ENCODE data around the gene CUBN.
"Not testable (repeated sequence)": the region's sequence is repeated elsewhere in the genome, so short reads cannot be mapped to it uniquely, and the experiment has no call there.

CUBN gene

DNA sequence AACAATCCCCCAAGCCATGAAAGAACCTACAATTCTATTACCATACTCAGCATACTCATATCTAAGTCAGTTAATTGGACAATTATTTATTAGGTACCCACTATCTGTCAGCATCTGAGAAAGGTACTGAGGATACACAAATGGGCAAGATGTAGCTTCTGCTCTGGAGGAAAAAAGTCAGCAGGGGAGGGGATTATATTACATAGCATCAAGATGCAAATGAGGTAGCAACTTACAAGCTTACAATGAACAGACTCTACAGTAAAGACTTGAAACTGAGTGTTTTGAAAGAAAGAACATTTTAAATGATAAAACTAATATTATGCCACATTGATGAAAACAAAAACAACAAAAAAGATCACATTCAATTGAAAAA, 10.8 kb upstream of the CUBN start:
- no peak for DNase-seq (ENCODE audit: low spot score)

DNA sequence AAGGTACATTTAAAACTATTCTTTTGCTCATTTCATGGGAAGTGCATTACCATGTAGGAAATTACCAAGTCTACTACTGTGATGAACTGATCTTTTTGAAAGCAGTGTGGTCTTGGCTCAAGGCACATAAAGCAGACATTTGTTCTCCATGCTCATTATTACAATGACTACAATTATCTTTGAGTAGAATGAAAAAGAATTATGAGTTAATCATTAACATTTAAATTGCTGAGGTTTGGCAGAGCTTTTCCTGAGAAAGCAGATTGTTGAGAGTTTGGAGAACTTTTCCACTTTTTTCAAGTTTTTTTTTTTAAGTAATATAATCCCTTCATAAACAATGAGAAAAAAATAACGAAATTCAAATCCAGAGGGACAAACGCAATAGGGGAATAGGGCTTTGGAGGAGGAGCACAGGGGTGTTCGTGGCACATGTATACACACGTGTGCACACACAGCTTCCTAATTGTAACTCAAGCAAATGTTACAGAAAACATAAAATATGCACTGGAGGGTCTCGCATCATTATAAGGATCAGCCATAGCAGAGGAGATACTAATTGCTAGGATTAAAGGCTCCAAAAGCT, 8.9 kb upstream of the CUBN start:
- DNase-seq (ENCODE audit: low spot score) = no peak

DNA sequence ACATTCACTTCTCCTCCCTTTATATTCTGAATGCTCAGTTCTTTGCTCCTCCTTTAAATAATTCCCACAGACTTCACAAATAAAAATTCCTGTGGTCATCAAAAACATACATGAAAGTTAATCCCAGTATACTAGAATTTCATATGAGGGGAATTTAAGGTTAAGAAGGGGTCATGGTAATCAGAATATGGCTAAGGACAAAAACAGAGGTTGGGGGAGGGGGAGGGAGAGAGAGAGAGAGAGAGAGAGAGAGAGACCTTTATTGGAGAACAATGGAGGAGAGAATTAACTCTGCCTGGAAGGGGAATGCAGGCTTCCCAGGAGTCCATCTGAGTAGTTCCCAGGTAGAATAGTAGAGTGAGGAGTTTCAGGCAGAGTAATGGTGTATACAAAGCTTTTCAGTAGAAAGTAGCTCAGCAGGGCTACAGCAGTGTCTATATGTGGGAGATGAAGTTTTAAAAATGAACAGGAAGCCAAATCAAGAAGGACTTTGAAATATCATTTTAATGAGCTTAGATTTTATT, 5.2 kb upstream of the CUBN start:
- no peak for DNase-seq (ENCODE audit: low spot score)

DNA sequence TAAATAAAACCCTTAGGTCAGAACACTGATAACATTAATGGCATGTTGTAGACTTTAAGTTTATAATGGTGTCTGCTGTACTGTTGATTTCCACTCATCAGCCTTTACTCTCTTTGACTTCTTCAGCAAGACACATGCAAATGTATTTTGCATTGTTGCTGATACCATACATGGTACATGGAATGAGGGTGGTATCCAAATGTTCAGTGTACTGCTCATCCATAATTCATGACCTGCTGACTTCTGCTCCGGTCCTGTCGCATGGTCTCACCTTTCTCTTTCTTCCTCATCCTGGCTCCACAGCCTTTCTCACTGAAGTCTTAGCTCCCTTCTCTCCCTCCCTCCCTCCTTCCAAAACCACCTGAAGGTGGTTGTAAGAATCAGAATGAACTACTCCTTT, 4.7 kb upstream of the CUBN start:
- DNase-seq (ENCODE audit: low spot score) = no peak

DNA sequence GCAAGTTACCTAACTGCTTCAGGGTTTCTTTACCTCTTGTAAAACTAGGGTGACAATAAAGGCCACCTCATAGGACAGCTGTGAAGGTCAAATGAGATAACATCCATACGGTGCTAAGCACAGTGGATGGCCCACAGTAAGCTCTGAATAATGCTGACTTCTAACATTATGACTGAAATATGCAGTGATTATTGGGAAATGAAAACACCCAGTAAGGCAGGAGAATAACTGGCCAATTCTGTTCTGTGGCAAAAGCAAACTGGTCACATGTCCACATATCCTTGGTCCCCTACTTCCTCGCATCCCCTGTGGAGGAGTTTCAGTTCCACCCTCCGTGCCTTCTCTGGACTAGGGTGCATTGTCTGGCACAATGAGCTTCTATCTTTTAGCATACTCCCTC, 1.4 kb downstream of the CUBN start:
- no peak for DNase-seq (ENCODE audit: low spot score)

DNA sequence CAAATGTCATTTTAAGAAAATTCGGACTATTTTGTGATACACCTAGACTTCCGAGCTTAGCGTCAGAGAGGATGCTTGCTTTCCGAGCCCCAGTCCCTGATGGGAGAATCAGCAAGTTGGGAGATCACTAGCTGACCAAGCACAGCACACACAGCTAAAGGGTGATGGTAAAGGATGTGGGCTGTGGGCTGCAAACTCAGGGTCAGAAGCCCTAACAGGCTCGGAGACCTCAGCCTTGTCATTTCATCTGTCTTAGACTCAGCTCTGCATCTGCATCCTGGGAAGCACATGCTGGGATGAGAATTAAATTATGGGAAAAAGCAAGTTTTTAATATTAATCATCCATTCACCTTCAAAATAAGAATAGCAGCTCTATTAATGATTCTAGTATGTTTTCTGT, 3.3 kb downstream of the CUBN start:
- no peak for DNase-seq (ENCODE audit: low spot score)

DNA sequence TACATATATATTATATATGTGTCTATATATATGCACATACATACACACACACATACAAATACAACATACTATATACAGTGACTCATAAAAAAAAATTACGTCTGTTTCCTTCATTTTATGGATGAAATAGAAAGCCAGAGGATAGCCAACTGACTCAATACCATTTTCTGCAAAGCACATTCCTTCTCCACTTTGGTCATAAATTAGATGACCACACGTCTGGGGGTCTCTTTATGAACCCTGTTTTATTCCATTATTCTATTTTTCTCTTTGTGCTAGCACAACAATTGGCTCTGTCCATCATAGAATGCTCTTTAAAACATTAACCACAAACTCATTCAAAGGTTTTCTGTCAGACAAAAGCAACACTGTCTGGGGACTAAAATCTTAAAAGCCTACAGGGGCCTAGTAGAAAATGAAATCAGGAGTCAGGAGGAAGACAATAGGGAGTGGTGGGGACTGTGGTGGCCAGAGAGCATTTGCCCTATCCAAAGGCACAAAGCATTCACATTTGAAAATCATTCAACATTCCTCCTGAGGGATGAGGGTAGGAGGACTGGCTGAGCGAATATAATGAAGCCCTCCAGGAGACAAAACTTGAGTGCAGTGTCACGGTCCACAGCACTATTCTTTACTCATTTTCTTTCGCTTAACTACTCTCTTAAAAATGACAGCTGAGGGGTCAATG, 4.3 kb downstream of the CUBN start:
- DNase-seq (ENCODE audit: low spot score) = no peak

DNA sequence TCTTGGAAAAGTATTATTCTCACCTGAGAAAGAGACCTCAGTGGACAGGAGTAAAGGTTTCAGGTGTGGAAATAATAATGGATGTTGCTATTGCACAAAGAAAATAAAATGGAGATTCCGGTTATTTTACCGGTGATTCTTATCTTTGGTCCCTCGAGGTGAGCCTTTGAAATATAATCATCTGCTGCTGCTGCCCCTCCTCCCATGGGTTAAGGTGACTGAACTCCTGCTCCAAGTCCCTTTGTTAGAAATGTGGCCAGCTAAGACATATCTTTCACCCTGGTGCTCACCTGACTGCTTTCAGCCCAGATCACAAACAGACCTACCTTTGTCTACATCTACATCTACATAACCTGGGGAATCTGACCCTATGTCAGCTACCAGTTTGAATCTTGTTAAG, 5.7 kb downstream of the CUBN start:
- no peak for DNase-seq (ENCODE audit: low spot score)

DNA sequence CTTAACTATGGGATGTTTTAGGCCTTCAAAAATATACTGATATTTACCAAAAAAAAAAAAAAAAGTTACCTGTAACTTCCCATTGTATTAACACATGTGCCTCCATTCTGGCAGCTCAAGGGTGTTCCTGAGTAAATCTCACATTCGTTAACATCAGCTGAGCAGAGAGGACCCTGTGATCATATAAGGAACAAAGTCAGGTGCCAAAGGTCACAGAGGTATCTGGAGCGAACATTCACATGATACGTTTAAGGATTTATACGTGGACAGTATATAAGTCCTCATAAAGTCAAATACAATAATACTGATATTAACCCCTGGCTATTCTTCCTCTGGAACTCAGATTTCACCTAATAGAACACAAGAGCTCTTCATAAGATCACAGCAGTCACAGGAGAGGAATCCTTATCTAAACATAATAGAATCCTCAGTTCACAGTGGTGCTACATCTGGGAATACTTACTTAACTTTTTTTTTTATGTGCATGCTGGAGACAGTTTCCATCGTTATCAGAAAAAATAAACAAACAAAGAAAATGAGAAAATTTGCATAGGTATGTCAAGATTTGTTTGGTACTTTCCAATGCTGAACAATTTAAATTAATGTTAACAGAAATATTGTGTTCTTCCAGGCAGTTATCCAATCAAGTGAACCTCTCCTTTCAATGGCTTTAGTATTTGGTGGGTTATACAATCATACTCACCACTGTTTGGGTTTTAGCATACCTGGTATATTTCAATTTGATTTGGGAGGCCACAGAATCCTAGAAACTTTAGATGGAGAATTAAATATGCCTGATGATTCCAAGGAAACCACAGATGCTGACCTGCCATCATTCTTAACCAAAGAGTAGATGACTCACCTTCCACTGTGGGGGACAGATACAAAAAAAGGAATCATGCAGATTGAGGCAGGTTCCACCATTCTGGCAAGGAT, 6.6 kb downstream of the CUBN start:
- DNase-seq (ENCODE audit: low spot score) = no peak

DNA sequence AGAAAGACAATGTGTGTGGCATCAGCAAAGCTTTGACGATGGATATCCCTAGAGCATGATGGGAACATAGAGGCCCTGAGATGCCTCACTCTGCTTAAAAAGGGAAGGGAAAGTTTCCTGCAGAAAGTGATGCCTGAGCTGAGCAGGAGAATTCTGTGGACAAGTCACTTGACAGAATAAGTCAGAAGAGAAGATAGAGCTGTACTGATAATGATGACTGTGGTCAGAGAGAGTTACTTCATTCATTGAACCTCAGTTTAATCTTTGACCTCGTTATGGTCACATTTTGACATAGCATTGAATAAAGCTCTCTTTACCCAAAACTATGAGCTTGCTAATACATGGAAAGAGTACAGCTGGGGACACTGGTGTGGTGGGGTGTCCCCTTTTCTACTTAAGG, 7.6 kb downstream of the CUBN start:
- DNase-seq (ENCODE audit: low spot score) = no peak

DNA sequence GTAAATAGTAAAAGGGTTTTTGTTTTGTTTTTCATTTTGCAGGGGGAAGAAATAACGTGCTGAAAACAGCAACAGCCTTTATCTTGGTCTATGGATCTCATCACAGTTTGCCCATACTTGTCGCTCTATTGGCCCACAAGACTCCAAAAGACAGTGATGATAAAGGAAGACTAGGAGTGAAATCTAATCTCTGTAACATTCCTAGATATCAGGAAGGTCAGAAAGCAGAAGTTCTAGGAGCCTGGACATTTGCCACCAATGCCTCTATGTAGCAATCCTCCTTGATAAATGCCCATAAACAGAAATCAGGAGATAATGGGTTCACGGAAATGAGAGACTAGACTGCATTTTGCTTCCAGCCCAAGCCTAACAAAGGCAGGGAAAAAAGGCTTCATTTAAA, 8.9 kb downstream of the CUBN start:
- DNase-seq (ENCODE audit: low spot score) = no peak

DNA sequence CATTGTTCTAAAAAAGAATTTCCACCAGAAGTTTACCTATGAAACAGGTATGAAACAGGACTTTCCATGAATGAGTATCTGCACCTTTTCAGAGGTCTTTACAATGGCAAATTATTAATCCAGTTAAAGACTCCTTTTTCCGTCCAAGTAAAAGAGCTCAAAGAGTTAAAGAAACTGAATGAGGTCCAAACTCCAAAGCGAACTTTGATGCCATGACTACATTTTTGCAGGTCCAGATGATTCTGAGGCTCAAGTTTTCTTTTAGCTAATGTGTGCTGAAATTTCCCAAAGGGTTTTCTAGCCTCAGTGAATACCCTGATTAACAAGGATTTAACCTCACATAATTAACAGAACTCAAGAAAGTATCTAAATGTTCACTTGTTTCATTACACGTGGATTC, 9.8 kb downstream of the CUBN start:
- DNase-seq (ENCODE audit: low spot score) = no peak

DNA sequence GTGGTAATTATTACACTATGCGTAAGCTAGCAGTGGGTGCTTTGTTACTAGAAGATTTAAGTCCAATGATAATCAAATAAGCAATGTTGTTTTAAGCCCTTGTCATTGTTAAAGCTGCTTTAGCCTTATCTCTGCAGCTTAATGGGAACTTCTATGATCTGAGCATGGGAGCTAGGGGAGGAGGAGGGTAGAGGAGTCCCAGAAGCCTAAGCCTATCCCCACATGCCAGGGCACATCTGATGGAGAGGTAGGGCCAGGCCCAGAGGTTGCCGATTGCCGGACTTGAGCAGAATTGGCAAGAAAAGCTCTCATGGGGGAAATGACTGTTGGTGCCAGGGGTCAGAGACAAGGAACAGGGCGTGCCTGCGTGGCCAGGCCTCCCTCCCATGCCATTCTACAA, 13.4 kb downstream of the CUBN start:
- DNase-seq (ENCODE audit: low spot score) = no peak

DNA sequence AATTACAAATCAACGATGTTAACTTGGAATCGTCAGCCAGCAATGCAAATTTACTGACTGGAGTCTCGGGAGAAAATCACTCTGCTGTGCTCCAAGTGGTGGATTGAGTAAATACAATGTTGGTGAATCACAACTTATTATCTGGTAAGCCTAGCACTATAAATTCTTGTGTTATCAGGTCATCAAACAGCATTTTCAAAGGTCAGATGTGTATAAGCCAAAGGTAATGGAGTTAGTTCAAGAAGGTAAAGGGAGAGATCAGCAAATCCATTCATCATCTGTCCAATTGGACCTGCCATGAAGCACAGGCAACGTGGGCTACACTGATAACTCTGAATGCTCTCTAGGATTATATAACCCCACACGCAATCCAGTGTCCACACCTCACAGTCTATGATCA, 13.9 kb downstream of the CUBN start:
- no peak for DNase-seq (ENCODE audit: low spot score)

DNA sequence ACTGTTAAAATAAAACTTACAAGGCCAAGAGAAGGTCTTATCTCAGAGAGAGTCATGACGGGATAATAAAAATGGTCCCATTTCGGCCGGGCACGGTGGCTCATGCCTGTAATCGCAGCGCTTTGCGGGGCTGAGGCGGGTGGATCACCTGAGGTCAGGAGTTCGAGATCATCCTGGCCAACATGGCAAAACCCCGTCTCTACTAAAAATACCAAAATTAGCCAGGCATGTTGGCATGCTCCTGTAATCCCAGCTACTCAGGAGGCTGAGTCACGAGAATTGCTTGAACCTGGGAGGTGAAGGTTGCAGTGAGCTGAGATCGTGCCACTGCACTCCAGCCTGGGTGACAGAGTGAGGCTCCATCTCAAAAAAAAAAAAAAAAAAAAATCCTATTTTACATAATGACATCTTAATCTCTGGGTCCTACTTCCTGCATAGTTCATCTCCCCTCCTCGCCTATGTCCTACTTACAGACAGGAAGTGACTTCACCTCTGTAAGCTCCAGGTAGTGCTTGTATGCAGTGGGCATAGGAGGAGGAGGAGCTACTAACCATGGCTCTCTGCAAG, 14.7 kb downstream of the CUBN start:
- DNase-seq (ENCODE audit: low spot score) = not testable (repeated sequence)

DNA sequence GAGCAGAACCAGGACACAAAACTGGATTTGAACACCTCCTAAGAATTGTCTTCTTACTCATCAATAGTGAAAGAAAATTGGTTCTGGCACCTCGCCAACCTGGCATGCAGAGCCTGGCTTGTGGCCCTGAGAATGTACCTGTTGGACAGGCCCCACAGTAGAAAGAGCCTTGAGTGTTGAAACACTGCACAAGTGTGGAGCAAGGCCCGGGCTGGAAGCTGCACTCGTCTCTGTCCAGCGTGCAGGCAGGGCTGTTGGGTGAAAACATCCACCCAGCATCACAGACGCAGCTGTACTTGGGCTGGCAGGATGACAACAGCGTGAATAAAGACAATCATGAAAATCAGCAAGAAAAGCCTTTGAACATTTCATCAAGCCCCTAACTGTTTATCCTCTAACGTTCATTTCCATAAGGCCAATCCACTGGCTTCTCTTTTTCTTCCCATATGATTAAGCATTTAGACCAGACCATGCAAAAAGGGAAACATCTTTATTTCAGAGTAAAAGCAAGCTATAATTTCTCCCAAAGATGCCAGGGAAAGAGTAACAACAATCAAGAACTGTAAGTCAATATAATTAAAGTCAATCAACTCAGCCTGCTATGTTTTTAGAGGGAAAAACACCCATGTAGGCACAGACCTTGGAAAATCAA, 15.6 kb downstream of the CUBN start:
- no peak for DNase-seq (ENCODE audit: low spot score)

DNA sequence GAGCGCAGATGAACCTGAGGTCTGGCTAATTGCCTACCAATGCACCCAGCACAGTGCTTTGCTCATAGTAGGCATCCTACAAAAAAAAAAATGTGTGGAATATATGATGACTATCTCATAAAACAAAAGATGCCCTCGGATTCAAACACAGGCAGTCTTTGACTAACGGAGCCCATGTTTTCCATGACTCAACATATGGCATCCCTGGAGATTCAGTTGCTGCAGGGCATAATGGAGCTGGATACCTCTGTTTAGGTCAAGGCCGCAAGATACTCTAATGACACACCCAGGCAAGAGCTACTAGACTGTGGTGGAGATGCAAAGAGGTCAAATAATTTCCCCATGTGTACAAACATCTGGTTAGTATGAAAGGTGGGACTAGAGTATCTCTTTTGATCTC, 16.3 kb downstream of the CUBN start:
- DNase-seq (ENCODE audit: low spot score) = no peak

DNA sequence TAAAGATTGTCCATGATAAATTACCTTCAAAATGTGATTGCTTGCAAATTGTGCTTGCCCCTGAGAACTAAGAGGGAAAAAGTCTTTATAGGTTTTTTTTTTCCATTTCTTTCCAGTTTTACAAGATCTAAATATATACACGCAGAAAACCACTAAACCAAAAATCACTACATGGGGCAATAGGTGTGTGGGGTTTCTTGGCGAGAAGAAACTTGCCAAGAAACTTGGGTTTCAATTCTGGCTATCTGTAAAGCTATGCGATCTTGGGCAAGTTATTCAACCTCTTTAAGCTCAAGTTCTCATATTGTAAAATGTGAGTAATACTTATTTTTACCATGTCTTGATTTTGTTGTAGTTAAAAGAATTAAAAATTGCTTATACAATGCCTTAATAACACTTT, 17.0 kb downstream of the CUBN start:
- DNase-seq (ENCODE audit: low spot score) = no peak

DNA sequence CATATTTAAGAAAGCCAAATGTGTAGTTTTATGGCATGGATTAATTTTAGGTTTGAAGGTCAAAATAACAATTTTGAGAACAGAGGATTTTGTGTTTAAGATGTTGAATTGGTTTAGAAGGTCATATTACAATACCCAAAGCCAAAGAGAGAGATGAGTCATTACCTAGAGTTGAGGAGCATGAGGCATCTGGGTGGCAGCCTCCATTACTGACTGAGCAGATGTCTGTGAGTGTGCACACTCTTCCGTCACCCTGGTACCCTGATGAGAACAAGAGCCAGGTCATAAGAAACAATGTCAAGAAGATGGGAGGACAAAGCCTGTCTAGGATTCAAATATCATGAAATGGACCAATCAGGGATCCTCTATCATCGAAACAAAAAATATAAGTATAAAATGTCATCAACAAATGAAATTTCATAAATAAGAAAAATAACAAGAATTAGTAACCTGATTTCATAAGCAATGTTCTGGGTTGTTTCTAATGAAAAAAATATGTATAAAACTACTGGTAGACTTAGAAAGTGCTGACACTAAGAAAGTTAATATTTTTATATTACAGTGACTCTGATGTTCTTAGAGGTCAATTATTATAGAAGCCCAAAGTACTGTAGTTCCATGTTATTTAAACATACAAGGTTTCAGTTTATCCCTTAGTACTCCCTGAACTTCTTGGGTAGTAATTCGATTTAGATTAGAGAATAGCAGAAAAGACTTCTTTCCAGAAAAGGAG, 20.0 kb downstream of the CUBN start:
- DNase-seq (ENCODE audit: low spot score) = no peak

DNA sequence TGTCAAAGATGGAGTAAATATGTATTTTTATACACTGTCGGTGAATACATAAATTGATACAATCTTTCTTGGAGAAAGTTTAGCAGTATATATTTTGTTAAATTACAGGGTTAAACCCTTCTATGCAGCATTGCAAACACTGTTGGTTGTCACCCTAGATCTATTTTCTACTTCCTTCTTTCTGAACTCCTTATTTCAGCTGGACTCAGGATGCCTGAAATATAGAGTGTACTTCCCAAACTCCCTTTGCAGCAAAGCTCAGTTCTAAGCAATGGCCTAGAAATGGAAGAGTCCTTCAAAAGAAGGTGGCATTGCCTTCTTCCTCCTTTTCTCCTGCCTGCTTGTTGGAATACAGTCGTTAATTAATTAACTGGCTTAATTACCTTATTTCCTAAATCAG, 20.6 kb downstream of the CUBN start:
- DNase-seq (ENCODE audit: low spot score) = no peak

DNA sequence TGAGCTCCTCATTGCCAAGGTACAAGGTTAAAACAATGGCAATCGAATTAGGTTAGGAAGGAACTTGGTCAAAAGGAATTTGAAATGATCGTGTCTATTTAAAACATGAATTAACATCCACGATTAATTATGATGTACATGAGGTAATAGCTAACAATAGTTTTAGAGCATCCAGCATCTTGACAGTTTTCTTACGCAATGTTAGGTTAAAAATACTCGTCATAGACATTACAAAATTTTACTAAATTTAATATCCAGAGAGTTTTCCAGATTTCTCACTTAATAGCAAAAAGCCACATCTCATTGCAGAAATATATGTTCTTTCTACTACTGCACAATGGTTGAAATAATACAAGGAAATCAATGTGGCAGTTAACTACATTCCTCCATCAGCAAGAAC, 22.6 kb downstream of the CUBN start:
- no peak for DNase-seq (ENCODE audit: low spot score)

DNA sequence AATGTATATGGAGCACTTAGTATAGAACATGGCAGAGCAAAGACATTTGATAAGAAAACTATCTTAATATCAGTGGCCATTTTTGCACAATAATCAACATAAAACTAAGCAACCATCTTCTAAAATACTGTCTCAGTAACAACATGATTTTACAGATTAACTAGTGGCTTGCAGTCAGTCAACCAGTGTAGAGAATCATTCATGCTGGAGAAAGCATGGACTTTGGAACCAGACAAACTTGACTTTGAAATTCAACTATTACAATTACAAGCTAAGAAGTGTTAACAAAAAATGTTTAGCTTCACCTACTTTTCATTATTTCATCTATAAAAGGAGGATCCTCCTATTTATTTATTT, 27.7 kb downstream of the CUBN start:
- no peak for DNase-seq (ENCODE audit: low spot score)
